WERI-Rb-1 (cell line): ENCODE results near the gene G2E3.
"Not testable (repeated sequence)": the region's sequence is repeated elsewhere in the genome, so short reads cannot be mapped to it uniquely, and the experiment has no call there.

Source experiments
- DNase-seq: peaks from one replicate; pipeline ENCODE4 v3.0.0-alpha.2; 2020
- H3K27ac ChIP-seq: fragments of 250-450 bp; sonication (Bioruptor Pico); 2 replicates; pipeline ENCODE4 v1.5.1; 2020; ENCODE audit warnings: mild to moderate bottlenecking, moderate library complexity
- H3K27me3 ChIP-seq: fragments of 250-450 bp; sonication (Bioruptor Pico); 2 replicates; pipeline ENCODE4 v1.5.1; 2021; ENCODE audit warnings: mild to moderate bottlenecking, low read depth, moderate library complexity; ENCODE audit not compliant: insufficient read depth, severe bottlenecking
- H3K36me3 ChIP-seq: fragments of 250-450 bp; sonication (Bioruptor Pico); 2 replicates; pipeline ENCODE4 v1.5.1; 2020; ENCODE audit warnings: mild to moderate bottlenecking, moderate library complexity
- H3K4me3 ChIP-seq: 2 replicates; pipeline ENCODE4 v1.5.1; 2011; ENCODE audit warnings: low read depth, mild to moderate bottlenecking, control low read depth, low read length
- H3K9me3 ChIP-seq: fragments of 250-450 bp; sonication (Bioruptor Pico); 2 replicates; pipeline ENCODE4 v1.5.1; 2021; ENCODE audit warnings: mild to moderate bottlenecking, moderate library complexity; ENCODE audit not compliant: severe bottlenecking
- TF ChIP-seq, protein P1 (sequence below): IDR thresholded peaks from 2 replicates; pipeline ENCODE4 v1.5.1; 2011; ENCODE audit warnings: low read depth, mild to moderate bottlenecking, control low read depth, inconsistent platforms, low read length

Gene G2E3

DNA sequence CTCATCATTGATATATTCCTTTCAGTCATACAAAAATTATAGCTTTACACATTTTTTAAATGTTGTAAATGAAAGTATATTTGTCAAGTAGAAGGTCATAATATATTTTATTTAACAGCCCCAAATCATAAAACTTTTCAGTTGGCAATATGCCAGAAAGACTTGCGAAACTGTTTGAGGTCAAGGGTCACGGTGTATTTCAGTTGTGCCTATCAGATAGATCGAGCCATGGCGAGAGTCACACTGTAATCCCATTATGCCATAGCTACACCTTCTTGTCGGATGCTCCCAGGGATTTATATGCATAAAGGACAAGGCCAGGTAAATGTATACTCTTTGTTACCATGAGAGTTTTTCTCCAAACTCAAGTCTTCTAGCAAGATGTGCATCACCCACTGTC, 26.7 kb upstream of the G2E3 start:
- no peak overlapping the region for H3K4me3 ChIP-seq
- H3K9me3 ChIP-seq: no peaks in the 10 kb centered on the region
- H3K27me3 ChIP-seq: no peaks in the 10 kb centered on the region
- no peak for DNase-seq
- H3K27ac ChIP-seq: no peak overlapping the region
- no peaks in the 10 kb centered on the region for H3K36me3 ChIP-seq
- TF ChIP-seq, protein P1, sequence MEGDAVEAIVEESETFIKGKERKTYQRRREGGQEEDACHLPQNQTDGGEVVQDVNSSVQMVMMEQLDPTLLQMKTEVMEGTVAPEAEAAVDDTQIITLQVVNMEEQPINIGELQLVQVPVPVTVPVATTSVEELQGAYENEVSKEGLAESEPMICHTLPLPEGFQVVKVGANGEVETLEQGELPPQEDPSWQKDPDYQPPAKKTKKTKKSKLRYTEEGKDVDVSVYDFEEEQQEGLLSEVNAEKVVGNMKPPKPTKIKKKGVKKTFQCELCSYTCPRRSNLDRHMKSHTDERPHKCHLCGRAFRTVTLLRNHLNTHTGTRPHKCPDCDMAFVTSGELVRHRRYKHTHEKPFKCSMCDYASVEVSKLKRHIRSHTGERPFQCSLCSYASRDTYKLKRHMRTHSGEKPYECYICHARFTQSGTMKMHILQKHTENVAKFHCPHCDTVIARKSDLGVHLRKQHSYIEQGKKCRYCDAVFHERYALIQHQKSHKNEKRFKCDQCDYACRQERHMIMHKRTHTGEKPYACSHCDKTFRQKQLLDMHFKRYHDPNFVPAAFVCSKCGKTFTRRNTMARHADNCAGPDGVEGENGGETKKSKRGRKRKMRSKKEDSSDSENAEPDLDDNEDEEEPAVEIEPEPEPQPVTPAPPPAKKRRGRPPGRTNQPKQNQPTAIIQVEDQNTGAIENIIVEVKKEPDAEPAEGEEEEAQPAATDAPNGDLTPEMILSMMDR: no peak

DNA sequence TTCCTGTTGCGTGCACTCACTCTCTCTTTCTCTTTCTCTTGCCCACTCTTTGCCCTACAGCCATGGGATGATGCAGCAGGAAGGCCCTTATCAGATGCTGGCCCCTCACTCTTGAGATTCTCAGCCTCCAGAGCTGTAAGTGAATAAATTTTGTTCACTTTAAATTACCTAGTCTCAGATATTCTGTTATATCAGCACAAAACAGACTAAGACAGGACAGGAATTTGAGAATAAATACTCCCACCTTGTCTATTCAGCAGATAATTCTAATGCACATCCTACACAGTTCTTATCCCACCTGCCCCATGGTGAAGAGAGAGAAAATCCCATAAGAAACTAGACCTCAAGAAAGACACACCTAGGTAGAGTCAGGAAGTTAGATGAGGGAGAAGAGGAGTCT, 25.8 kb upstream of the G2E3 start:
- Histone ChIP-seq H3K9me3 (no peaks in the 10 kb centered on the region), H3K27ac (no peak overlapping the region), H3K4me3 (no peak overlapping the region), H3K36me3 (no peaks in the 10 kb centered on the region), H3K27me3 (no peaks in the 10 kb centered on the region)
- no peak for DNase-seq
- TF ChIP-seq, protein P1: no peak

DNA sequence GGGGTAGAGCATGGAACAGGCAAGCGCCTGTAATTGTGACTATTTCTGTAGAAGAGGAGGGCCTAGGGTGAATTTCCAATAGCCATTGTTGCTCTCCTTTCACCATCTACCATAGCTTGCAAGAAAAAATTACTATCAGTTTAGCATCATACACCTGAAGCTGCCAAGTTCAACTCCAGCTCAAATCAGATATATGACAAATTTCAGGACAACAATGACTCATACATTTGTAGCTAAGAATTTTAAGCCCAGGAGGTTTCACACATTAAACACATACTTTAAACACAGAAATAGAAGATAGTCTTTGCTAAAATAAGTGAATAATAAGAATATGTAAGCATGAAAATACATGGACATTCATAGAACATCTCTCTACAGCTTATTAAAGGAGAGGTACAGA, 17.6 kb upstream of the G2E3 start:
- TF ChIP-seq, protein P1: no peak
- no peaks in the 10 kb centered on the region for H3K27me3 ChIP-seq
- DNase-seq: no peak
- H3K4me3 ChIP-seq: no peak overlapping the region
- no peak overlapping the region for H3K27ac ChIP-seq
- H3K36me3 ChIP-seq: no peaks in the 10 kb centered on the region
- no peaks in the 10 kb centered on the region for H3K9me3 ChIP-seq

- not testable (repeated sequence) for H3K27me3 ChIP-seq, DNase-seq, H3K9me3 ChIP-seq, H3K27ac ChIP-seq, H3K4me3 ChIP-seq, H3K36me3 ChIP-seq
These were observed 12.2 kb upstream of the G2E3 start for GRCh38 chr14:30546735-30547134.

DNA sequence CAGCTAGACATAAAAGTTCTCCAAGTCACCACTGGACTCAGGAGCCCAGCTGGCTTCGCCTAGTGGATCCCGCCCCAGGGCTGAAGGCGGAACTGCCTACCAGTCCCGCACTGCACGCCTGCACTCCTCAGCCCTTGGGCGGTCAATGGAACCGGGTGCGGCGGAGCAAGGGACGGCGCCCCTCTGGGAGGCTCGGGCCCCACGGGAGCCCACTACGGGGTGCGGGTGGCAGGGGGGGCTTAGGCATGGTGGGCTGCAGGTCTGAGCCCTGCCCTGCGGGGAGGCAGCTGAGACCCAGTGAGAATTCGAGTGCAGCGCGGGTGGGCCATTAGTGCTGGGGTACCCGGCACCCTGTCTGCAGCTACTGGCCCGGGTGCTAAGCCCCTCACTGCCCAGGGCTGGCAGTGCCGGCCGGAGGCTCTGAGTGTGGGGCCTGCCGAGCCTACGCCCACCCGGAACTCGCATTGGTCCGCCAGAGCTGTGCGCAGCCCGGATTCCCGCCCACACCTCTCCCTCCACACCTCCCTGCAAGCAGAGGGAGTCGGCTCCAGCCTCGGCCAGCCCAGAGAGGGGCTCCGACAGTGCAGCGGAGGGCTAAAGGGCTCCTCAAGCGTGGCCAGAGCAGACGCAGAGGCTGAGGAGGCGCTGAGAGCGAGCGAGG, 11.4 kb upstream of the G2E3 start:
- no peaks in the 10 kb centered on the region for H3K9me3 ChIP-seq

DNA sequence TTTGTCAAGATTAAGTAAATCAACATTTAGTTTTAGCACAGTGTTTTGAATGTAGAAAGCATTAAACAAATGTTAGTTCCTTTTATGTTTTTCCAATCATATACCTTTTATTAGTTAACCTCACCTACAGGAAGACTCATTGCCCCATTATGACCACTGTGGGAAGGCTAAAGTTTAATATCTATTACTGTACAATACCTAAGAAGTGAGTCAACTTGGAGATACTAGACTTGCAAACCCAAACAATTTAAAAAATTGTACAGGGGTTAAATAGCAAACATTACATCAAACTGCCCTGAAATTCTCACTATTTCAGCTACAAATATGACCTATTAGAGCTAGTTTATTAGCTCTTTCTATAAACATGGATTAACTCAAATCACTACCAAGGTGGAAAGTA, 8.6 kb upstream of the G2E3 start:
- DNase-seq: no peak
- TF ChIP-seq, protein P1: no peak
- Histone ChIP-seq H3K4me3 (no peak overlapping the region), H3K9me3 (no peaks in the 10 kb centered on the region), H3K36me3 (no peaks in the 10 kb centered on the region), H3K27ac (no peak overlapping the region), H3K27me3 (no peaks in the 10 kb centered on the region)

More for the DNA sequence above, 11.4 kb upstream of the G2E3 start:
- no peaks in the 10 kb centered on the region for H3K36me3 ChIP-seq
- no peak for DNase-seq
- TF ChIP-seq, protein P1: no peak
- no peak overlapping the region for H3K4me3 ChIP-seq
- H3K27ac ChIP-seq: no peak overlapping the region
- no peaks in the 10 kb centered on the region for H3K27me3 ChIP-seq
